ENCODE results near the gene CAPZB. TPM values are rescaled to one million over a fixed set of nuclear protein-coding genes. Genes with fewer than 3 reads are reported as not detected.

The CAPZB gene
- total RNA-seq, 1 experiment from 2014 or later, result 348 TPM

DNA sequence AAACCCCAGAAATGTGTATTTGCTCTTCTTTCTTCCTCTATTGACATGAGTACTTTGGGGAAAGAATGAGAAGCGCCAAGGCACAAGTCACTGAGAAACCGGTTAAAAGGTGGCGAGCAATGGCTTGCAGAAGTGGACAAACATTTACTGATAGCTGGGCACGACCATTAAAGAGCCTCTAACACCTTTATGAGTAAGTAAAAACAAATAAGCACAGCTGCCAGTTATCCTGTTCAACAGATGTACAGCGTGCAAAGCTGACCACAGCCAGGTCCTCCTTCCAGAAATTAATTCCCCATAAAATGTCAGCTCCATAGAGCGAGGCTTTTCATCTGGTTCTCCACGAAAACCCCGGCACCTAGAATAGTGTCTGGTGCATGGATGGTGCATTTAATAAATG is 72.7 kb downstream of the CAPZB start:
- H3K79me2 ChIP-seq (ENCODE audit: insufficient read depth, low read length), result peaks cover 12% of the 10 kb centered on the region
- H3K23me2 ChIP-seq (ENCODE audit: insufficient read length, low read depth, low read length, poor library complexity, severe bottlenecking), result no peaks in the 10 kb centered on the region
- H3K4ac ChIP-seq (ENCODE audit: low read depth, low read length), result no peak overlapping the region
- H2AFZ ChIP-seq (ENCODE audit: low read length), result no peak overlapping the region
- peaks cover 17 to 25% of the 10 kb centered on the region in 2 experiments for H3K4me1 Mint-ChIP-seq
- peaks cover 18% of the 10 kb centered on the region for H3K79me1 ChIP-seq (ENCODE audit: insufficient read depth, low read depth, low read length, poor library complexity, severe bottlenecking)
- no peak overlapping the region for H2AK5ac ChIP-seq (ENCODE audit: insufficient read length, low read length)
- H3K4me2 ChIP-seq (ENCODE audit: insufficient read depth, insufficient read length, low read length), result no peak overlapping the region
- peaks cover 3% of the 10 kb centered on the region; the same call in 1 of the 2 replicates for H3K4me1 ChIP-seq (ENCODE audit: insufficient read depth, low read length)
- no peak overlapping the region for H3K27ac ChIP-seq (ENCODE audit: insufficient read length, low read depth, low read length)
- no peak overlapping the region for H2BK15ac ChIP-seq (ENCODE audit: low read depth, low read length)
- no CpG with 5 or more reads among the region's 8 CpGs for WGBS (ENCODE audit: extremely low coverage, insufficient read length, low lambda C conversion rate)
- no peak overlapping the region for H2BK12ac ChIP-seq (ENCODE audit: insufficient read length, low read depth, low read length)
- no peak overlapping the region for H3K23ac ChIP-seq (ENCODE audit: insufficient read length, low read depth, low read length)
- no peak overlapping the region for H3K14ac ChIP-seq (ENCODE audit: insufficient read depth, low read length)
- peaks cover 5 to 35% (median 10%) of the 10 kb centered on the region in 3 experiments; a peak in 6 of 7 replicates for H3K36me3 Mint-ChIP-seq (ENCODE audit: insufficient read depth in 1 of 3, low read depth in 3 of 3)
- H2BK5ac ChIP-seq (ENCODE audit: insufficient read length, low read length), result no peak overlapping the region
- H3K9ac ChIP-seq (ENCODE audit: extremely low read depth, insufficient read length, low read length), result no peak overlapping the region
- DNase-seq, result no peak
- no peak overlapping the region for H3T11ph ChIP-seq (ENCODE audit: low read length)
- H3K27me3 ChIP-seq (ENCODE audit: insufficient read depth, low read length), result no peaks in the 10 kb centered on the region
- H3K9me3 Mint-ChIP-seq, result no peaks in the 10 kb centered on the region
- no peak overlapping the region for H2BK20ac ChIP-seq (ENCODE audit: low read depth, low read length, poor library complexity, severe bottlenecking)
- H3K56ac ChIP-seq (ENCODE audit: insufficient read length, low read depth, low read length), result no peak overlapping the region
- no peak overlapping the region for H4K8ac ChIP-seq (replicated peaks; ENCODE audit: insufficient read length, low read depth, low read length)
- H4K91ac ChIP-seq (ENCODE audit: insufficient read length, low read depth, low read length), result no peak overlapping the region
- no peaks in the 10 kb centered on the region for H3K9me3 ChIP-seq (ENCODE audit: control insufficient read depth, low read depth, low read length)
- H4K5ac ChIP-seq (ENCODE audit: insufficient read length, low read depth, low read length), result no peak overlapping the region
- no peak overlapping the region for H3K27ac Mint-ChIP-seq
- TF ChIP-seq, protein P1, sequence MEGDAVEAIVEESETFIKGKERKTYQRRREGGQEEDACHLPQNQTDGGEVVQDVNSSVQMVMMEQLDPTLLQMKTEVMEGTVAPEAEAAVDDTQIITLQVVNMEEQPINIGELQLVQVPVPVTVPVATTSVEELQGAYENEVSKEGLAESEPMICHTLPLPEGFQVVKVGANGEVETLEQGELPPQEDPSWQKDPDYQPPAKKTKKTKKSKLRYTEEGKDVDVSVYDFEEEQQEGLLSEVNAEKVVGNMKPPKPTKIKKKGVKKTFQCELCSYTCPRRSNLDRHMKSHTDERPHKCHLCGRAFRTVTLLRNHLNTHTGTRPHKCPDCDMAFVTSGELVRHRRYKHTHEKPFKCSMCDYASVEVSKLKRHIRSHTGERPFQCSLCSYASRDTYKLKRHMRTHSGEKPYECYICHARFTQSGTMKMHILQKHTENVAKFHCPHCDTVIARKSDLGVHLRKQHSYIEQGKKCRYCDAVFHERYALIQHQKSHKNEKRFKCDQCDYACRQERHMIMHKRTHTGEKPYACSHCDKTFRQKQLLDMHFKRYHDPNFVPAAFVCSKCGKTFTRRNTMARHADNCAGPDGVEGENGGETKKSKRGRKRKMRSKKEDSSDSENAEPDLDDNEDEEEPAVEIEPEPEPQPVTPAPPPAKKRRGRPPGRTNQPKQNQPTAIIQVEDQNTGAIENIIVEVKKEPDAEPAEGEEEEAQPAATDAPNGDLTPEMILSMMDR (conservative IDR thresholded peaks at IDR 0.05), result no peak
- H4K20me1 ChIP-seq (ENCODE audit: control insufficient read depth, insufficient read depth, insufficient read length), result no peaks in the 10 kb centered on the region
- no peak overlapping the region for H3K4me3 Mint-ChIP-seq
- H3K27me3 Mint-ChIP-seq (ENCODE audit: low read depth), result no peaks in the 10 kb centered on the region
- H3K18ac ChIP-seq (ENCODE audit: insufficient read length, low read depth, low read length), result no peak overlapping the region
- H2BK120ac ChIP-seq (ENCODE audit: low read depth, low read length, poor library complexity, severe bottlenecking), result no peak overlapping the region

Data from H9 (cell line).